Right lung (tissue), 5 donors: ENCODE data around the gene LMAN1L. TPM values are rescaled to one million over a fixed set of nuclear protein-coding genes. Genes with fewer than 3 reads are reported as not detected.

Experiments
- DNase-seq, 2 donors: peaks; one replicate each; pipeline ENCODE4 v3.0.0-alpha.2; 2013
- polyA plus RNA-seq, 5 donors: library from polyadenylated mRNA; unstranded; fragments of 120-200 nt; gene quantifications; one replicate each; pipeline versions ENCODE4 v1.2.1 to v1.2.3, GENCODE V29; 2013; ENCODE audit warnings: inconsistent platforms in 1 of 5, low replicate concordance in 1 of 5; ENCODE audit not compliant: insufficient read length in 5 of 5, insufficient read depth in 1 of 5

The LMAN1L gene
- polyA plus RNA-seq, 5 donors, result 0.18 TPM; not detected in 4

DNA sequence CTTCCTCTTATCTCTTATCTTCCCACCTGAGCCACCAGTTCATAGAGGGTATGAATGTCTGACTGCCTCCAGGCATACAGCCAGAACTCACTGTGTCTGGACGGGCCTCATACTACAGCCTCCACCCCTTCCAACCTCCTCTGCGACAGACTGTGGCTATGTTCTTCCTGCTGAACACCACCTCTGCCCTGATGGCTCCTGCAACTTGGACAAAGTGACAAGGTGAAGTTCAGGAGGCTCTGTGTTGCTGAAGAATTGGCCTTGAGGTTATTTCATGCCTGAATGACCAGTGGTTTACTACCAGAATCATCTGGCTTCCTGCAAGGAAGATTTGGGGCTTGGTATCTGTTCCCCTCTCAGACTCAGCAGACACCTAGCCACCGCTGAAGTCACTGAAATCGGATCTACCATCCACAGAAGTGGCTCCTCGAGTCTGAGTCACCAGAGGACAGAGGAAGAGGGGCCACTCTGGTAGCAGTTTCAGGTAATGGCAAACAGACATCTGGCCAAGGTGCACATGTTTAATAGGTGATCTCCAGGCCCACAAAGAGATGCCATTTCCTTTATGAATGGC is 44.5 kb downstream of the LMAN1L start:
- no peak for DNase-seq

DNA sequence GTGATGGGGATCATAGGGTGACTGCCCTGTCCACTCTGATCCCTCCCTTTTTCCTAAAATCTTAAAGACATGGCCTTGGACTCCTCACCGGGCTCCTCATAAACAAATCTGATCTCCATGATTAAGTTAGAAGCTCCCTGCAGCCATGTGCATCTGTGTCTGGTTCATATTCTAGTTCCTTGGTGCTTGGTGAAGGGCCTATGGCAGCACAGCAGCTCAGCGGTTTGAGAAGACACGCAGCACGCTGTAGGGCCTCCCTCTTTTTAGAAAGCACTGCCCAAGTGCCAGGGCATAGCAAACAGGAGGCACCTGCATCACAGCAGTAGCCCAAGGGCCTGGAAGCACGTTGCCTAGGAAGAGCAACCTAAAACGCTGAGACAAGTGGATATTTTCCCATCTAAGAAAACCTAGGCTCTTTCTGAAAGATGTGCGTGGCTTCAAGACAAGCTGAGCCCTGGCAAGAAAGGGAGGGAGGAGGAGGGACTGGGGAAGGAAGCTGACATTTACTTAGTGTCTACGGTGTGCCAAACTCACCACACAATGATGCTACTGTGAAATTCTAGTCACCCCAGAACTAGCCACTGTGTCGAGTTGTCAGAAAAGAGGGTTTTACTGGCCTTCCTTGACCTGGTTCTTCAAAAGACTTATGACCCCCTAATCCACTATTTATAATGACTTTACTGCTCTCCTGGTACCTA is 45.2 kb downstream of the LMAN1L start:
- no peak for DNase-seq

DNA sequence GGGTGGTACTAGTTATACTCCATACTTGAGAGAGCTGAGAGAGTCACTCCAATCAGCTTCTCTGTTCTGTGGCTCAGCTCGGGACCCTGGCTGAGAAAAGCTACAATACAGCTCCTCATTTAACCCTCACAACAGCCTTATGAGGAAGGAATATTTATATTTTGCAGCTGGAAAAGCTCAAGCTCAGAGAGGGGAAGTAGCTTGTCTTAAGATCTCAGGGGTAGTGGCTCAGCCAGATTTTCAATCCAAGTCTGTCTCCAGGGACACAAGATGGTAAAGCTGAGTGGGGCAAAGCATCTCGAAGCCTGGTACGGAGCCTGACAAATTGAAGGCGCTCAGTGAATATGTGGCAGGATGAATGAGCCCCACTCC is 45.7 kb downstream of the LMAN1L start:
- no peak for DNase-seq

DNA sequence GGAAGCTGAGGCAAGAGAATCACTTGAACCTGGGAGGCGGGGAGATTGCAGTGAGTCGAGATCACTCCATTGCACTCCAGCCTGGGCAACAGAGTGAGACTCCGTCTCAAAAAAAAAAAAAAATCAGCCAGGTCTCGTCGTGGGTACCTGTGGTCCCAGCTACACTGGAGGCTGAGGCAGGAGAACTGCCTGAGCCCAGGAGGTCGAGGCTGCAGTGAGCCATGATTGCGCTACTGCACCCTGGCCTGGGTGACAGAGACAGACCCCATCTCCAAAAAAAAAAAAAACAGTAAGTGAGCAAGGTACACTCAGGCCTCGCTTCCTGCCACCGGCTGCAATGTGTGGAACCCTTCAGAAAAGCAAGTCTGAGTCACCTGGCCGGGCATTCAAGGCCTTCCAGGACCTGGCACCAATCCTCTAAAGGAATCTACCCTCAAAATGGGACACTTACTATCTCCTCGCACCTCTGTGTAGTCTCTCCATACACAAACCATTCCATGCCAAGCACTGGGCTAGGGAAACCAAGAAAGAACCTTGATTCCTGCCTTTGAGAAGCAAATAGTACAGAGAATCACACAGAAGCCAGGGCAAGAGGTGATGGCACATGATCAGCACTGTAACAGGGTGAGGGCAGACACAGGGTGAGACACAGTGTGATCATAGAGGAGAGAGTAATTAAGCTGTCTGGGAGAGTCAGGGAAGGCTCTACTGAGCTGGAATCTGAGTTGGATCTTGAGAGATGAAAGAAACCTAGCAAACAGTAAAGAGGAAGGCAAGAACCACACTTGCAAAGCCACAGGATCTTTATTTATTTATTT is 50.8 kb downstream of the LMAN1L start:
- no peak for DNase-seq

DNA sequence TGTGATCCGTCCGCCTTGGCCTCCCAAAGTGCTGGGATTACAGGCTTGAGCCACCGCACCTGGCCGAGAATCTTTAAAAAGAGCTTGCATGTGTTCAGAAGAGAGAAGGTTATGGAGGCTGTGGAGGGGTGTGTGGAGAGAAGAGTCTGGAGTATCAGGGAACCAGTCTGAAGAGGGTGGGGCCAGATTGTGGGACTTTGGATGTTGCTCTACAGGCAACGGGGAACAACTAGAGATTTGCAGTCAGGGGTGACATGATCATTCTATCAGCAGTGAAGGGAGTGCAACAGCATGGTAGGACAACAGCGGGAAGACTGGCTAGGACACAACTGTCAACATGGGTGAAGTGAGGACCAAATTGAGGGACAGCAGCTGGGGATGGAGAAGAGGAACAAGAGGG is 51.7 kb downstream of the LMAN1L start:
- no peak for DNase-seq

DNA sequence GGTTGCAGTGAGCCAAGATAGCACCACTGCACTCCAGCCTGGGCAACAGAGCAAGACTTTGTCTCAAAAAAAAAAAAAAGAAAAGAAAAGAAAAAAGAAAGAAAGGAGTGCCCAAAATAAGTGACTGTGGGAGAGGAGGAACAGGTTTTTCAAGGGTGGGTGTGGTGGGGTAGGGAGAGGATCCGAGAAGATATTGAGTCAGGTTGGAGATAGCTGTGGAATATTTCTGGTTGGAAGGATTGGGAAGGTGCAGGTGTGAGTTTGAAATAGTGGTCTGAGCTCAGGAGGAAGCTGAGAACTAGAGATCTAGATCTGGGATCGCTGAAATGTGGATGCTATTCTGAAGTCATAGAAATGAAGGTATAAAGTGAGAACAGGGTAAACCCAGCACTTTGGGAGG is 52.7 kb downstream of the LMAN1L start:
- no peak for DNase-seq

DNA sequence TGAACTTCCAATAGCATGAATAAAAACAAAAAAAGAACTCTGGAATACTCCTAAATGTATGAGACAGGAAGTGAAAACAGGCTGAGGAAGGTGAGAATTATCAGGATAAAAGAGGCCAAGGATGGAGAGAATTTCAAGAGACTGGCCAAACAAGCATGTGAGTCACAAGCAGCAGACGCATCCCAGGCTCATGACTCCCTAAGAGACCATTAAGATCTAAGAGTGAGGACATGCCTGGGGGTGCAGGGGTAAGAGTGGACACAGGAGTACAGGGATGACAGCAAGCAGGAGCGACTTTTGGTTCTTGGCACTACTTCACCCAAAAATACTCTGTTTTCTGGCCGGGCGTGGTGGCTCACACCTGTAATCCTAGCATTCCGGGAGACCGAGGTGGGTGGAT is 53.5 kb downstream of the LMAN1L start:
- no peak for DNase-seq

DNA sequence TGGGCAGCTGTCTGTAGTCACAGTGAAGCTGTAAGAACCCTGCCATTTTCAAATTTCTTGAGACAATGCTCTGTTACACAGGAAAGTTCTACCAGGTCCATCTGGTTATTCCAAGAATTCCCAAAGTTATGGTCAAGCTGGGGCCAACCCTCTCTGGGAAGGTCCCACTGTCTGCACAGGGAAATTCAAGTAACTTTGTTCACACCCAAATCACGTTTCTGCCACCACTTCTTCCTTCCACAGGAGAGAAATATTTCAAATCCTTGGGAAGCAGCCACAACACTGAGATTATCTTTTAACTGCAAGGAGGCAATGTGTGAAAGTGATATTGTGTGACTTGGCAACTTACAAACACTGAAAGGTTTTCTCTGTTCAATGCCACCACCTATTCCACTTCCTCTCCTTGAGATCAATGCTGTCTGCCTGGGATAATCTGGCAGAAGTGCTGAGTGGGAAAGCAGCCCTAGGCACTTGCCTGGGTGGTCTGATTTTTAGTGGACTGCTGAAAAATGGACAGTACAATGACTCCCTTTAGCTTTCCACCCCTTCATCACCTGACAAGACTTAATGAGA is 54.9 kb downstream of the LMAN1L start:
- no peak for DNase-seq

DNA sequence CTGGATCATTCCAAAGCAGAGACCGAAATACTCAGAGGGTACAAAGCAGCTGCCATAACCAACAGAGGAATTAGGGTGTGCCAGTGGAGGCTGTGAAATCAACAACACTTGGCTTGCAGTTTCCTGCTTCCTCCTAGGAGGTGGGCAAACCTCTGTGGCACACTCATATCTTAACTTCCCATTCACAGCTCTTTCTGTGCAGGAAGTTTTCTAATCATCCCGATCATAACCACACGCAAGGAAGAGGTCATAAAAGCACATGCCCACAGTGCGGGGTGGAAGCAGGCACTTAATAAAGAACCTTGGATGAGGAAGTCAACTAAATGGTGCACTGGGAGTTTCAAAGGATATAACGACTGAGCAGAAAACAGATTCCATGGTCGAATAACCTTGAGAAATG is 55.4 kb downstream of the LMAN1L start:
- no peak for DNase-seq

DNA sequence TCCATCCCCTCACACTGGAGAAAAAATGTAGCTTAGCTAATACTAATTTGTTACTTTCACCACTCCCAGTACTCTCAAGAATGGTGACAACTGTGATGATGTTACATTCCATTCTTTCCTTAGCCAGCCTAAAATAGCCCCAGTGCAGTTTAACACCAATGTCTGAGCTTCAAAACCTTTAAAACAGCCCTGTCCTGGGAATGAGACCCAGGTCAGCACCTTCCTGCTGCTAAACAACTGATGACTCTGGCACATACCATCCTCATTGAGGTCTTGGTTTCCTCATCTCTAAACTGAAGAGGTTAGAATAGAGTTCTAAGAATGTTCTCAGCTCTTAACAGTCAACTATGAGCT is 56.7 kb downstream of the LMAN1L start:
- no peak for DNase-seq

DNA sequence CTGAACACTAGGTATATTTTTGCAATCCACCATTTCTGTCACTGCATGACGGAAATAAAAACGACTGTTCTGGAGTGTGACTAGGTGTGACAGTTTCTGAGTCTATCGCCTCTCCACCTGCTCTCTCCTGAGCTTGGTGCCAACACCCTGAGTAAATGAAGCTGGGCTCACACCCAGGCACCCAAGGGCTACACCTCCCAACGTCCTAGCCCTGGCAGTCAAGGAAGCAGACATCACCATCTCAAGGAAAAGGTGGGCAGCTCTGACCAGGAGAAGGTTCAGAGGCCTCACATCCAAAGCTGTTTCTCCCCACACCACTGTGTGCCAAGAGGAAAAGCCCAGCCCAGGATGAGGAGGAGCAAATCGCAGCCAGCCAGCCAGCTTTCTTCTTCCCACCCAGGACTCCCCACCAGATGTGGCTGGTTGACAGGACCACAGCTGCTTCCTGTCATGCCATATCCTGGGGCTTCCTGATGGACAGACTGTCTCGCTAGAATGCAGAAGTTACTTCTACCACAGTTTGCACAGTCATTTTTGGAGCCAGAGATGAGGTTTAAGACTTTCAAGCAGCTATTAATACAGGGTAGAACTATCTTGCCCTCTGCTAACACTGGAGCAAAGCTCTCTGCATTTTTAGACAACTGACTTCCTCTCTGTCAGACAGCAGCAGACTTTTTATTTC is 57.2 kb downstream of the LMAN1L start:
- peak; percentile 44 to 57 for DNase-seq

DNA sequence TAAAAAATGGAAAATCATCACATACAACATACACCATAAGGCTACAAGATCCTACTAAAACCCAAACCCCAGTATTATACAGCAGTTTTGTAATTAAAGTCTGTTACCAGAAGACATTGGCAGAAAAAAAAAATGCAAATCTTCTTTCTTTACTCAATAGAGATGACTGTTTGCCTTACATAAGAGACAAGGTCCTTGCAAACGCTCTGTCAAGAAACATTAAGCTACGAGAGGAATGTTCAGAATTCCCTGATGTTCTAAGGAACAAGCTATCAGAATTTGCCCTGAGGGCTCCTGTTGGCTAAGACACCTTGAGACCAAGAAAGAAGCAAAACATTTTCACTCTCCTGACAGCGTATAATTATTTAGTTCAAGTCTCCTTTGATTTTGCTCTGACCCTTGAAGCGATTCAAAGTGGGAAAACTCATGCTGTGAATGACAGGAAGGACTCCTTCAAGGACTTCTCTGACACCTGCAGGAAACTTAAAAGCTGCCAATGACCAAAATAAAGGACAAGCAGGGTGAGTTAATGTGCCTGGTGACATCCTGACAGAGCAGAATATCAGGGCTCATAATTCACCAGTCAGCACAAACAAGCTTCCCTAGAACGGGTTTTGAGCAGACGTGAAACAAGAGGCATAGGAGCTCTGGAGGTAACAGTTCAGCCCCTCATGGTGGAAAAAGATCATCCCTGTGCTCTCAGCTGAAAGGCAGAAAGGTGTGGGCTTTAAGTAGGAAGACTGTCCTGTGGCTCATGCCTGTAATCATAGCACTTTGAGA is 58.0 kb downstream of the LMAN1L start:
- no peak for DNase-seq

DNA sequence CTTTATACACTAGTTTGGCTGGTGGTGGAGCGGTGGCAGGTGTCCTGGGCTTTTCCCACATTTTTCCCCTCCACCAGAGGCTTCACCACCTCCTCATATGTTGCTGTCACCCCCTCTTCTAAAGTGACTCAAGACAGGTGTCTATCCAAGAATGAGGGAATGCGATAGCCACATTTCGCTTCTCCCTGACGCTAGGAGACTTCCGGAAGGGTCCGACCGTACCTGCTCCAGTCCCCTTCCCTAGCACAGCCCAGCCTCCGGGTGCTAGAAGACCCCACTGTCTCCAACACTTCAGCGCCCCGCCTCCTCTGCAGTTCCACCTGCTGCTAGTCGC is 60.0 kb downstream of the LMAN1L start:
- DNase-seq, result no peak

DNA sequence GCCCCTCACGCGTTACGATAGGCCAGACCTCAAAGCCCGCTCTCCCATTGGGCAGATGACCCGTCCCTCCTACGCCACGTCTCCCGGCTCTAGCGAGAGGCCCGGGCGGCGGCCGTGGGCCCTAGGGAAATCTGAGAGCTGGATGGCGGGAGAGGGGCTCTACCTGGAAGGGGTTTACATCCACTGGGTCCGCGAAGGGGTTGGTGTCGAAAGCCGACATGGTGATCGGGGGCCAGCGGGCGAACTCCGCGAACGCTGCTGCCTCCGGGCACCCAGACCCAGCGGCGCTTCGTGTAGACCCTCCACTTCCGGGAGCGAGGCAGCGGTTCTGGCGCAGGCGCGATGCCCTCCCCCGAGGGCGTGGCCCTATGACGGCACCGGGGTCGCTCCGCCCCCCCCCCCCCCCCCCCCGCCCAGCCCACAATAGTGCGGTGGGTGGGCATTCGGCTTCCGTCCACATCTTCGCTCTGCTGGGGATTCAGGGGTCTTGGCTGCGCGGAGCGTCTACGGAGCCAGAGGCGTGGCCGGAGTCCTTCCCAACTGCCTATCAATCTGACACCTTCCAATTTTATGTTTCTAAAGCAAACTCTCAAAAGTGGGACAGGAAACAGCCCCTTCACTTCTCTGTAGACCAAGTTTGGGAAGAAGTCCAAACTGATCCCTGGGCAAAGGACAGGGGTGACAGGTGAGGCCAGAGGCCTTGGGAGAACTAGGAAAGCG is 60.6 kb downstream of the LMAN1L start, which contains the start of gene SCAMP2:
Gene SCAMP2, minus strand, starts transcription at position 330 of the 720 bp plus-strand sequence. Its CDS starts 110 bp downstream, at position 220.
- peak; percentile 93 to 94 for DNase-seq

DNA sequence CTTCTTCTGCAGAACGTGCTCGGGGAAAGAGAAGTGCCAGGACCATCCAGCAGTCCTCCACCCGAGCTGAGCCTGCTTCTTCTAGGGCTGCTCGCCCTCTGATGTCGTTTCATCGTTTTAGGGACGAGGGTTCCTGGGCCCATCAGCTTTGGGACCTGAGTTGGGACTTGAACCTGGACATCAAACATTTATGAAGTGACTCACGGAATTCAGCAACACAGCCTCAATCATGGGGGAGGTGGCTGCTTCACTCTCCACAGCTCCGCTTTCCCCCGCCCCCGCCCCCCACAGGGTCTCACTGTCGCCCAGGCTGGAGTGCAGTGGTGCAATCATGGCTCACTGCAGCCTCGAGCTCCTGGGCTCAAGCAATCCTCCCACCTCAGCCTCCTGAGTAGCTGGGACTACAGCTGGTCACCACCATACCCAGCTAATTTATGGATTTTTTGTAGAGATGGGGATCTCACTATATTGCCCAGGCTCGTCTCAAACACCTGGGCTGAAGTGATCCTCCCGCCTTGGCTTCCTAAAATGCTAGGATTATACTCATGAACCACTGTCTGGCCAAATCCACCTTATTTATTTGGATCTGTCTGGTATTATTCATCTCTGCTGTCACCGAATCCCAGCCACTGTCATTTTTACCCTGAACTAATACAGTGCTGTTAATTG is 61.3 kb downstream of the LMAN1L start:
- no peak for DNase-seq

Other genes with a start within 250 kb of the LMAN1L start
- gene CLK3, start 197.0 kb upstream of the LMAN1L start, polyA plus RNA-seq, result 10 to 100 TPM; 77.2 to 90.8 (median 83.3) TPM
- gene EDC3, start 116.8 kb upstream of the LMAN1L start, polyA plus RNA-seq, result 10 to 100 TPM; 38.3 to 43.7 (median 39.9) TPM
- 1 to 10 TPM in 2 of 5 donors, under 1 TPM in 3; 0.21 to 1.5 (median 0.30) TPM for gene CYP1A1, start 87.3 kb upstream of the LMAN1L start, polyA plus RNA-seq
- under 1 TPM; 0.32 to 0.46 (median 0.43) TPM for gene CYP1A2, start 64.0 kb upstream of the LMAN1L start, polyA plus RNA-seq
- 10 to 100 TPM; 35.6 to 56.6 (median 38.0) TPM for gene CSK, start 30.8 kb upstream of the LMAN1L start, polyA plus RNA-seq
- under 1 TPM in 2 of 5 donors, not detected in 3; 0.05 to 0.10 TPM for gene CPLX3, start 13.8 kb downstream of the LMAN1L start, polyA plus RNA-seq
- 10 to 100 TPM; 23.7 to 43.4 (median 34.2) TPM for gene ULK3, start 30.3 kb downstream of the LMAN1L start, polyA plus RNA-seq
- 10 to 100 TPM; 41.9 to 64.1 (median 48.2) TPM for gene SCAMP2, start 60.5 kb downstream of the LMAN1L start, polyA plus RNA-seq
- gene MPI, start 77.2 kb downstream of the LMAN1L start, polyA plus RNA-seq, result 10 to 100 TPM; 53.0 to 61.6 (median 59.0) TPM
- 10 to 100 TPM; 57.1 to 72.3 (median 60.3) TPM for gene FAM219B, start 94.0 kb downstream of the LMAN1L start, polyA plus RNA-seq
- gene COX5A, start 125.2 kb downstream of the LMAN1L start, polyA plus RNA-seq, result 100 to 1,000 TPM; 106 to 141 (median 118) TPM
- 10 to 100 TPM in 1 of 5 donors, 1 to 10 TPM in 4; 4.5 to 10.4 (median 5.6) TPM for gene RPP25, start 143.9 kb downstream of the LMAN1L start, polyA plus RNA-seq
- gene SCAMP5, start 182.7 kb downstream of the LMAN1L start, polyA plus RNA-seq, result 10 to 100 TPM; 11.5 to 28.0 (median 14.2) TPM
- 10 to 100 TPM; 11.1 to 16.3 (median 11.9) TPM for gene PPCDC, start 210.8 kb downstream of the LMAN1L start, polyA plus RNA-seq